Measurements from ENCODE around the gene IGFN1.

DNA sequence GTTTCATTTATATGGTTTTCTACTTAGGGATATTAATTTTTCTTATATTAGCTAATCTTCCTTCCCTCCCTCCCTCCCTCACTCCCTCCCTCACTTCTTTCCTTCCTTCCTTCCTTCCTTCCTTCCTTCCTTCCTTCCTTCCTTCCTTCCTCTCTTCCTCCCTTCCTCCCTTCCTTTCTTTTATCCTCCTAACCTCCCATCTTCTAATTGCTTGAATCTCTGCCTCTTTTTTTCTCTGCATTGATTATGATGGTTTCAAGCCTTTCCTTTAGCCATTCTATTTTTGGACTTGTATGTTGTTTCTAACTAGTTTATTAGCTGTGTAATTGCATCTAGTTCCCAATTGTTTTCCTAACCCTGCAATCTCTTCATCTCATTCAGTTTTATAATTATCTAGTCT, 75.7 kb downstream of the IGFN1 start:
- TF ChIP-seq, protein P1, sequence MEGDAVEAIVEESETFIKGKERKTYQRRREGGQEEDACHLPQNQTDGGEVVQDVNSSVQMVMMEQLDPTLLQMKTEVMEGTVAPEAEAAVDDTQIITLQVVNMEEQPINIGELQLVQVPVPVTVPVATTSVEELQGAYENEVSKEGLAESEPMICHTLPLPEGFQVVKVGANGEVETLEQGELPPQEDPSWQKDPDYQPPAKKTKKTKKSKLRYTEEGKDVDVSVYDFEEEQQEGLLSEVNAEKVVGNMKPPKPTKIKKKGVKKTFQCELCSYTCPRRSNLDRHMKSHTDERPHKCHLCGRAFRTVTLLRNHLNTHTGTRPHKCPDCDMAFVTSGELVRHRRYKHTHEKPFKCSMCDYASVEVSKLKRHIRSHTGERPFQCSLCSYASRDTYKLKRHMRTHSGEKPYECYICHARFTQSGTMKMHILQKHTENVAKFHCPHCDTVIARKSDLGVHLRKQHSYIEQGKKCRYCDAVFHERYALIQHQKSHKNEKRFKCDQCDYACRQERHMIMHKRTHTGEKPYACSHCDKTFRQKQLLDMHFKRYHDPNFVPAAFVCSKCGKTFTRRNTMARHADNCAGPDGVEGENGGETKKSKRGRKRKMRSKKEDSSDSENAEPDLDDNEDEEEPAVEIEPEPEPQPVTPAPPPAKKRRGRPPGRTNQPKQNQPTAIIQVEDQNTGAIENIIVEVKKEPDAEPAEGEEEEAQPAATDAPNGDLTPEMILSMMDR (IDR thresholded peaks at IDR 0.05; ENCODE audit: insufficient read depth, low read length, poor library complexity, severe bottlenecking), result no peak
- TF ChIP-seq EZH2phosphoT487 (conservative IDR thresholded peaks at IDR 0.05; ENCODE audit: low read length), result no peak
